SK-N-SH (cell line): ENCODE results near the gene RAVER2. TPM values are rescaled to one million over a fixed set of nuclear protein-coding genes. Genes with fewer than 3 reads are reported as not detected.

ENCODE experiments used
- CTCF ChIA-PET: fragments of 300-600, 350-600 bp; formaldehyde crosslinking; extraction: SDS; loops from one replicate; lab custom pipeline; 2021; lab: Yijun Ruan, JAX
- POLR2A ChIA-PET: fragments of 350-600 bp; sonication (Branson Sonifier 250); formaldehyde crosslinking; extraction: SDS; loops from one replicate; lab custom pipeline; 2020; ENCODE audit warnings: antibody characterized with exemption, inconsistent platforms; lab: Yijun Ruan, JAX
- DNase-seq: peaks from one replicate; pipeline ENCODE4 v3.0.0; 2012
- H2AFZ ChIP-seq: fragments of 200-600 bp; sonication (generic); 2 replicates; pipeline ENCODE4 v1.8.1; 2016; ENCODE audit warnings: antibody characterized with exemption, mild to moderate bottlenecking, low read depth
- H3F3A ChIP-seq: fragments of 200-600 bp; sonication (generic); replicated peaks from 2 replicates; pipeline ENCODE3; 2016; ENCODE audit warnings: antibody characterized with exemption, mild to moderate bottlenecking; ENCODE audit not compliant: insufficient read depth
- H3K27ac ChIP-seq, 2 experiments: fragments of 200-500 bp in 1 of 2; fragments of 200-600 bp in 1 of 2; sonication (Bioruptor generic) in 1 of 2; sonication (generic), shearing (Covaris generic) in 1 of 2; 2 replicates each; pipeline versions ENCODE4 v1.5.1 to v1.6.1; 2014 to 2016; ENCODE audit warnings: low read depth in 2 of 2, inconsistent platforms in 1 of 2, low read length in 1 of 2, mild to moderate bottlenecking in 1 of 2, mixed read lengths in 1 of 2
- H3K27me3 ChIP-seq: fragments of 200-600 bp; sonication (generic), shearing (Covaris generic); 2 replicates; pipeline ENCODE4 v1.6.1; 2016; ENCODE audit warnings: mixed run types; ENCODE audit not compliant: insufficient read depth
- H3K36me3 ChIP-seq, 2 experiments: fragments of 200-500 bp in 1 of 2; fragments of 200-600 bp in 1 of 2; sonication (Bioruptor generic) in 1 of 2; sonication (generic) in 1 of 2; replicated peaks in 1 of 2; 2 replicates each; pipeline versions ENCODE3 to v1.5.1; 2014 to 2016; ENCODE audit warnings: low read length in 1 of 2, mild to moderate bottlenecking in 1 of 2; ENCODE audit not compliant: insufficient read depth in 2 of 2, control insufficient read depth in 1 of 2
- H3K4me1 ChIP-seq, 2 experiments: fragments of 200-500 bp in 1 of 2; fragments of 200-600 bp in 1 of 2; sonication (Bioruptor generic) in 1 of 2; sonication (generic), shearing (Covaris generic) in 1 of 2; 2 replicates each; pipeline versions ENCODE4 v1.5.1 to v1.6.1; 2014 to 2016; ENCODE audit warnings: low read depth in 1 of 2, low read length in 1 of 2, mixed run types in 1 of 2; ENCODE audit not compliant: insufficient read depth in 2 of 2, control insufficient read depth in 1 of 2
- H3K4me2 ChIP-seq: fragments of 200-600 bp; sonication (generic), shearing (Covaris generic); 2 replicates; pipeline ENCODE4 v1.6.1; 2017; ENCODE audit warnings: mixed run types
- H3K4me3 ChIP-seq, 2 experiments: fragments of 200-500 bp in 1 of 2; fragments of 200-600 bp in 1 of 2; sonication (Bioruptor generic) in 1 of 2; sonication (generic), shearing (Covaris generic) in 1 of 2; 2 replicates each; pipeline versions ENCODE4 v1.5.1 to v1.8.1; 2014 to 2016; ENCODE audit warnings: low read depth in 2 of 2, inconsistent platforms in 1 of 2, low read length in 1 of 2, mild to moderate bottlenecking in 1 of 2, mixed read lengths in 1 of 2, moderate library complexity in 1 of 2
- H3K79me2 ChIP-seq: fragments of 200-600 bp; sonication (generic); 2 replicates; pipeline ENCODE4 v1.8.1; 2017; ENCODE audit warnings: mild to moderate bottlenecking; ENCODE audit not compliant: insufficient read depth
- H3K9ac ChIP-seq: fragments of 200-600 bp; sonication (generic); 2 replicates; pipeline ENCODE4 v1.6.1; 2017; ENCODE audit warnings: mixed run types
- H3K9me2 ChIP-seq: fragments of 200-600 bp; sonication (generic); 2 replicates; pipeline ENCODE4 v1.6.1; 2017; ENCODE audit warnings: mixed run types
- H3K9me3 ChIP-seq: fragments of 200-600 bp; sonication (generic); 2 replicates; pipeline ENCODE4 v1.6.1; 2017; ENCODE audit warnings: mixed run types, mild to moderate bottlenecking, moderate library complexity
- H4K20me1 ChIP-seq: fragments of 200-600 bp; sonication (generic); 2 replicates; pipeline ENCODE4 v1.6.1; 2017; ENCODE audit warnings: mild to moderate bottlenecking, mixed run types; ENCODE audit not compliant: insufficient read depth
- CHD2 ChIP-seq: fragments of 150-350 bp; IDR thresholded peaks from 2 replicates; pipeline ENCODE4 v1.6.1; 2018; ENCODE audit warnings: low read length; ENCODE audit not compliant: partially characterized antibody
- CTCF ChIP-seq: fragments of 200-600 bp; sonication (generic); IDR thresholded peaks from 2 replicates; pipeline ENCODE4 v1.6.1; 2017; ENCODE audit warnings: antibody characterized with exemption, mild to moderate bottlenecking, moderate library complexity
- FOSL2 ChIP-seq: IDR thresholded peaks from 2 replicates; pipeline ENCODE4 v1.4.0; 2012; ENCODE audit warnings: low read depth, mild to moderate bottlenecking, moderate library complexity, borderline replicate concordance
- FOXJ3 ChIP-seq: sonication (generic); formaldehyde crosslinking; IDR thresholded peaks from 2 replicates; pipeline ENCODE4 v1.5.1; 2020; ENCODE audit warnings: mild to moderate bottlenecking, missing genetic modification reagents
- FOXM1 ChIP-seq: IDR thresholded peaks from 2 replicates; pipeline ENCODE4 v1.4.0; 2012; ENCODE audit warnings: low read depth, mild to moderate bottlenecking
- MAX ChIP-seq: IDR thresholded peaks from 2 replicates; pipeline ENCODE4 v1.4.0; 2012; ENCODE audit warnings: low read depth
- MEF2A ChIP-seq: IDR thresholded peaks from 2 replicates; pipeline ENCODE4 v1.4.0; 2012; ENCODE audit warnings: low read depth, borderline replicate concordance
- NFIC ChIP-seq: IDR thresholded peaks from 2 replicates; pipeline ENCODE4 v1.4.0; 2012; ENCODE audit warnings: borderline replicate concordance
- POLR2AphosphoS5 ChIP-seq: IDR thresholded peaks from 2 replicates; pipeline ENCODE4 v1.6.1; 2012; ENCODE audit warnings: low read depth, low read length
- RAD21 ChIP-seq: IDR thresholded peaks from 2 replicates; pipeline ENCODE4 v1.6.1; 2012; ENCODE audit warnings: mild to moderate bottlenecking, low read length
- RCOR1 ChIP-seq: fragments of 150-350 bp; IDR thresholded peaks from 2 replicates; pipeline ENCODE4 v1.6.1; 2017; ENCODE audit warnings: antibody characterized with exemption, low read length
- RFX5 ChIP-seq: IDR thresholded peaks from 2 replicates; pipeline ENCODE4 v1.6.1; 2012; ENCODE audit warnings: mild to moderate bottlenecking, improper control_type of control experiment, low read length
- SMC3 ChIP-seq: IDR thresholded peaks from 2 replicates; pipeline ENCODE4 v1.6.1; 2012; ENCODE audit warnings: low read depth, low read length, improper control_type of control experiment
- TAF1 ChIP-seq: IDR thresholded peaks from 2 replicates; pipeline ENCODE4 v1.6.1; 2012; ENCODE audit warnings: low read depth, mild to moderate bottlenecking, low read length, moderate library complexity, borderline replicate concordance
- TCF12 ChIP-seq: IDR thresholded peaks from 2 replicates; pipeline ENCODE4 v1.4.0; 2012
- TEAD4 ChIP-seq: IDR thresholded peaks from 2 replicates; pipeline ENCODE4 v1.4.0; 2012; ENCODE audit warnings: mild to moderate bottlenecking, borderline replicate concordance; ENCODE audit not compliant: insufficient read depth
- USF1 ChIP-seq: IDR thresholded peaks from 2 replicates; pipeline ENCODE4 v1.4.0; 2012; ENCODE audit warnings: low read depth, borderline replicate concordance
- USF2 ChIP-seq: fragments of 150-350 bp; IDR thresholded peaks from 2 replicates; pipeline ENCODE4 v1.6.1; 2017; ENCODE audit warnings: antibody characterized with exemption, low read length, low read depth, borderline replicate concordance
- YY1 ChIP-seq: IDR thresholded peaks from 2 replicates; pipeline ENCODE4 v1.4.0; 2012; ENCODE audit warnings: low read depth, mild to moderate bottlenecking
- ZBTB33 ChIP-seq: IDR thresholded peaks from 2 replicates; pipeline ENCODE4 v1.4.0; 2012; ENCODE audit warnings: low read depth, borderline replicate concordance
- WGBS: methylation state at CpG from one replicate; pipeline ENCODE4 v1.1.6; 2017; ENCODE audit warnings: low lambda C conversion rate; 5-methylcytosine and 5-hydroxymethylcytosine counted together
- polyA plus RNA-seq, 3 experiments: library from polyadenylated mRNA; depleted of rRNA; stranded (reverse); fragments of >200 nt; gene quantifications; 2 replicates each; pipeline ENCODE4 v1.2.3, GENCODE V29; 2012

The RAVER2 gene
- polyA plus RNA-seq, 1 of the 3 experiments (the other 2 are of a cell fraction) = 7.3 TPM

- ChIA-PET POLR2A (no interaction called here), CTCF (interaction anchor here (0.7 to 3.3 kb wide), 33 partner anchors 10 to 1193 kb away, joined by 3 to 25 read pairs (median 3); partner anchors contain the start of gene RAVER2)
- Histone ChIP-seq H3K9me3 (no peaks in the 10 kb centered on the region), H3K9ac (no peak overlapping the region), H3K27me3 (no peaks in the 10 kb centered on the region), H3K4me1 (no peaks in the 10 kb centered on the region; a peak in 2 of 4 replicates), H3K36me3 (no peaks in the 10 kb centered on the region), H3K9me2 (no peaks in the 10 kb centered on the region), H4K20me1 (no peaks in the 10 kb centered on the region), H3K79me2 (no peaks in the 10 kb centered on the region), H3F3A (peaks cover 3% of the 10 kb centered on the region), H3K4me3 (no peak overlapping the region; a peak in 1 of 4 replicates), H2AFZ (no peak overlapping the region; the same call in 1 of the 2 replicates), H3K27ac (no peak overlapping the region), H3K4me2 (no peak overlapping the region)
- WGBS = 65% methylated on average over 11 of the region's 11 CpGs
- DNase-seq = peak; percentile 64
- TF ChIP-seq YY1 (no peak), RAD21 (peak; percentile 94), RCOR1 (0 out of 2 replicates have a peak, but pooled peaks have one; percentile 45), FOXJ3 (CRISPR knock-in tag) (no peak), CHD2 (peak; percentile 16), SMC3 (peak; percentile 81), NFIC (0 out of 2 replicates have a peak, but pooled peaks have one; percentile 30), CTCF (peak; percentile 91)
Measured at GRCh38 chr1:64823691-64824476, 79.0 kb downstream of the RAVER2 start.

GRCh38 chr1:64826991-64827390, 82.1 kb downstream of the RAVER2 start:
- Histone ChIP-seq H4K20me1 (no peaks in the 10 kb centered on the region), H3K27me3 (no peaks in the 10 kb centered on the region), H3K36me3 (peaks cover 10 to 17% of the 10 kb centered on the region in 2 experiments), H3K4me3 (no peak overlapping the region), H3K4me2 (no peak overlapping the region), H3K27ac (no peak overlapping the region)
- TF ChIP-seq FOSL2 (no peak), FOXM1 (no peak), POLR2AphosphoS5 (no peak), SMC3 (no peak), TCF12 (no peak), CHD2 (no peak), TAF1 (no peak), FOXJ3 (CRISPR knock-in tag) (no peak), MEF2A (no peak), ZBTB33 (no peak), MAX (no peak), USF2 (no peak), TEAD4 (no peak), RAD21 (no peak), RFX5 (no peak), USF1 (no peak), NFIC (no peak)
- TF ChIP-seq, all 33 proteins: peak for 0
- 94% methylated on average over 5 of the region's 5 CpGs for WGBS
- POLR2A ChIA-PET = no interaction called here
- Histone ChIP-seq H3K79me2 (no peaks in the 10 kb centered on the region), H3K9me2 (no peaks in the 10 kb centered on the region), H3F3A (peaks cover 3% of the 10 kb centered on the region), H3K9ac (no peak overlapping the region), H3K9me3 (no peaks in the 10 kb centered on the region), H2AFZ (no peak overlapping the region), H3K4me1 (no peaks in the 10 kb centered on the region; a peak in 2 of 4 replicates)
- CTCF ChIA-PET = interaction anchor here (1.0 to 1.3 kb wide), 2 partner anchors 18 to 1210 kb away, joined by 3 to 4 read pairs; no protein-coding TSS in a partner anchor
- no peak for DNase-seq
